GDM1 (cell line): Measurements from ENCODE around the gene STK38.
"Not testable (repeated sequence)": the region's sequence is repeated elsewhere in the genome, so short reads cannot be mapped to it uniquely, and the experiment has no call there.

Experiments used
- DNase-seq: peaks from one replicate; lab custom pipeline; 2025; lab: John Stamatoyannopoulos, UW

STK38 gene

GRCh38 chr6:36487698-36488097 lies 59.6 kb downstream of the STK38 start:
- DNase-seq, result no peak

- no peak for DNase-seq
These were observed 62.5 kb downstream of the STK38 start for GRCh38 chr6:36484736-36485135.

GRCh38 chr6:36483326-36483725 lies 64.0 kb downstream of the STK38 start:
- DNase-seq, result not testable (repeated sequence)

- DNase-seq, result no peak
These were observed 68.0 kb downstream of the STK38 start for GRCh38 chr6:36479256-36479655.

GRCh38 chr6:36478051-36478526 lies 69.2 kb downstream of the STK38 start:
- peak; percentile 39 for DNase-seq

- no peak for DNase-seq
These were observed 77.3 kb downstream of the STK38 start for GRCh38 chr6:36469946-36470345.

GRCh38 chr6:36469148-36469661 lies 78.1 kb downstream of the STK38 start:
- no peak for DNase-seq

- DNase-seq, result no peak
These were observed 79.7 kb downstream of the STK38 start for GRCh38 chr6:36467625-36468024.

GRCh38 chr6:36464233-36464632 lies 83.0 kb downstream of the STK38 start:
- DNase-seq, result no peak

GRCh38 chr6:36463676-36464075 lies 83.6 kb downstream of the STK38 start:
- DNase-seq, result no peak

- DNase-seq, result no peak
These were observed 85.6 kb downstream of the STK38 start for GRCh38 chr6:36461646-36462045.

GRCh38 chr6:36460916-36461315 lies 86.4 kb downstream of the STK38 start:
- no peak for DNase-seq

GRCh38 chr6:36459501-36459900 lies 87.8 kb downstream of the STK38 start:
- no peak for DNase-seq

GRCh38 chr6:36455486-36456027 lies 91.7 kb downstream of the STK38 start:
- no peak for DNase-seq

GRCh38 chr6:36452897-36453296 lies 94.4 kb downstream of the STK38 start:
- DNase-seq, result not testable (repeated sequence)

- DNase-seq, result not testable (repeated sequence)
These were observed 98.1 kb downstream of the STK38 start for GRCh38 chr6:36449173-36449572.

GRCh38 chr6:36445621-36446020 lies 101.7 kb downstream of the STK38 start:
- DNase-seq, result no peak

- DNase-seq, result no peak
These were observed 102.8 kb downstream of the STK38 start for GRCh38 chr6:36444470-36444869.
